Activated T-cell treated with anti-CD3 and anti-CD28 coated beads, Interleukin-2, amount 50 U/mL, for 72 hours (primary cell): ENCODE data around the gene INSC. TPM values are rescaled to one million over a fixed set of nuclear protein-coding genes. Genes with fewer than 3 reads are reported as not detected.

Experiments used
- ATAC-seq, 2 donors: fragments of 150-1000 bp; cut with Tn5 transposase; replicated peaks in 1 of 2; 2 replicates each; pipeline ENCODE4 v1.10.0; 2021; ENCODE audit warnings: moderate library complexity in 2 of 2, mild to moderate bottlenecking in 1 of 2
- DNase-seq, 2 donors: peaks; one replicate each; pipeline ENCODE4 v3.0.0; 2021 to 2022; ENCODE audit warnings: mixed read lengths in 1 of 2
- H3K27ac Mint-ChIP-seq: one replicate; pipeline ENCODE4 v1.8.0; 2022; ENCODE audit warnings: mild to moderate bottlenecking, moderate library complexity, mixed read lengths
- H3K27me3 Mint-ChIP-seq: one replicate; pipeline ENCODE4 v1.8.0; 2022; ENCODE audit warnings: low read depth, mixed read lengths
- H3K36me3 Mint-ChIP-seq, 2 donors: one replicate each; pipeline ENCODE4 v1.8.0; 2022; ENCODE audit warnings: mixed read lengths in 2 of 2, mild to moderate bottlenecking in 1 of 2; ENCODE audit not compliant: insufficient read depth in 2 of 2
- H3K4me1 Mint-ChIP-seq: one replicate; pipeline ENCODE4 v1.8.0; 2022; ENCODE audit warnings: low read depth, mixed read lengths
- H3K4me3 Mint-ChIP-seq, 2 donors: one replicate each; pipeline ENCODE4 v1.8.0; 2022; ENCODE audit warnings: mild to moderate bottlenecking in 2 of 2, mixed read lengths in 2 of 2, moderate library complexity in 2 of 2
- H3K9me3 Mint-ChIP-seq, 2 donors: one replicate each; pipeline ENCODE4 v1.8.0; 2022; ENCODE audit warnings: mixed read lengths in 2 of 2
- total RNA-seq, 2 donors: library from RNA; stranded (reverse); gene quantifications; one replicate each; pipeline ENCODE4 v1.2.3, GENCODE V29; 2022

The INSC gene
- total RNA-seq, 2 donors from 2014 or later: 0.96 to 3.1 TPM

DNA sequence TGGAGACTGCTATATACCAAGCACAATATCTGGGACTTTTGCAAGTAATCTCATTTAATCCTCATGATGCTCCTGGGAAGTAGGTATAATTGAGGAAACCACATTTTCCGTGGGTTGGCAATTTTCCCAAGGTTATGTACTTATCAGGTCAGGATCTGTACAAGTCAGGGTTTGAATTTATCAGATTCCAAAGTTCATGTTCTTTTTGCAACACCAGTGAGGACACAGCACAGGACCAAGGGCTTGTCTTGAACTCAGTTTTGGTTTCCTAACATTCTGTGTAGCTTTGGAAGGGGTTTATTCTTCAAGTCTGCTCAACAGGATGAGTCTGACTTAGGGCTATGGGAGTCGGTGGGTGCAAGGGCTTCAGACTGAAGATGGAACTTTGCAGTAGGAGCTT is 30.4 kb downstream of the INSC start:
- H3K4me3 Mint-ChIP-seq: no peak overlapping the region
- H3K27me3 Mint-ChIP-seq: peaks cover 10% of the 10 kb centered on the region
- H3K36me3 Mint-ChIP-seq: no peaks in the 10 kb centered on the region
- DNase-seq (no peak), ATAC-seq (no peak)
- no peaks in the 10 kb centered on the region for H3K9me3 Mint-ChIP-seq
- H3K27ac Mint-ChIP-seq: no peak overlapping the region
- H3K4me1 Mint-ChIP-seq: no peaks in the 10 kb centered on the region

DNA sequence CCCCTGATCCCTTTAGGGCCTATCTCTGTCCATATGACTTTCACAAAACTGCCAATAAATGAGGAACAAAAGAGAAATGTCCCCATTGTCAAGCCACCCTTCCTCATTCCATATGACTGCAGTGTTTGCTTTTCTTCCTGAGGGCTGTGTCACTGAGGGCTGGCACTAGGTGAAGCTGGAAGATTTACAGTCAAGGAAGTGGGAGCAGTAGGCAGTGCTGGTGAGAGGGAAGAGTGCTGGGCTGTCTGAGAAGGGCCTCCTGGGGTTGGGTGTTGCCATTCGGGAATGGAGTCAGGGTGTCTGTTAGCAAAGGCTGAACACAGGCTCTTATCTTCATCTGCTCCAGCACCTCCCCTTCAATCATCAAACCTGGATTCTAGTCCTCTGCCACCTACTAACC is 30.9 kb downstream of the INSC start:
- H3K27me3 Mint-ChIP-seq: peaks cover 10% of the 10 kb centered on the region
- no peak for DNase-seq
- H3K9me3 Mint-ChIP-seq: no peaks in the 10 kb centered on the region
- no peak overlapping the region for H3K27ac Mint-ChIP-seq
- H3K4me3 Mint-ChIP-seq: no peak overlapping the region
- no peaks in the 10 kb centered on the region for H3K36me3 Mint-ChIP-seq
- H3K4me1 Mint-ChIP-seq: no peaks in the 10 kb centered on the region
- ATAC-seq: no peak

DNA sequence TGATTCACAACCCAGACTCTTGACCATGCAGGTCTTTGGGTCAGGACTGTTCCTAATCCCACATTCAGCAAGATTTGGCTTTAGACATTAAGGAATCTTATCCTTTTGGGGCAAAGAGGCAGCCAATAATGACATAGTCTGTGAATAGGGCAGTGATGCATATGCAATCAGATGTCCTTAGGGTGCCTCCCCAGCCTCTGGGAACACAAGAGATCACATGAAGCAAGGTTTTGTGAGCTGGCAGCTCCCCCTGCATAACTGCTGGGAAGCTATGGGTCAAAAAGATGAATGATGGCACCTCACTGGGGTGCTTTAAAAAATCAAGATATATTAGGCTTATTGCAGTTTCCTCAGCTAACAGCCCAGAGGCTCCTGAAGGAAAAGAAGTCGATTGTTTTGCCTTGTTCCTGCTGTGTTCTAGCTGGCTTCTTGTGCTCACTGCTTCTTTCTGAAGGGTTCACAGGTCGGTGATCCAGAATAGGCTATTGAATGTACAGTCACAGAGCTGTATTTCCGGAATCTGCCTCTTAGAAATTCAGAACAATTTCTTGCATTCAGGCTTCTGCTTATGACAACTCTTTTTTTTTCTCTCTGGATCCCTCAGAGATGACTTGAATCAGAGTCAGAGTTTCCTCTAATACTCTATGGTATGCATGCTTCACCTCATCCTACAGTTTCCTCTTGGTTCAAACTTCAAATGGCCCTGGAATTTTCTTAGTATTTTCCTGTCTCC is 31.7 kb downstream of the INSC start:
- no peak overlapping the region for H3K27ac Mint-ChIP-seq
- H3K9me3 Mint-ChIP-seq: no peaks in the 10 kb centered on the region
- H3K27me3 Mint-ChIP-seq: peaks cover 10% of the 10 kb centered on the region
- no peaks in the 10 kb centered on the region for H3K4me1 Mint-ChIP-seq
- no peak overlapping the region for H3K4me3 Mint-ChIP-seq
- no peaks in the 10 kb centered on the region for H3K36me3 Mint-ChIP-seq
- DNase-seq: no peak
- ATAC-seq: no peak

DNA sequence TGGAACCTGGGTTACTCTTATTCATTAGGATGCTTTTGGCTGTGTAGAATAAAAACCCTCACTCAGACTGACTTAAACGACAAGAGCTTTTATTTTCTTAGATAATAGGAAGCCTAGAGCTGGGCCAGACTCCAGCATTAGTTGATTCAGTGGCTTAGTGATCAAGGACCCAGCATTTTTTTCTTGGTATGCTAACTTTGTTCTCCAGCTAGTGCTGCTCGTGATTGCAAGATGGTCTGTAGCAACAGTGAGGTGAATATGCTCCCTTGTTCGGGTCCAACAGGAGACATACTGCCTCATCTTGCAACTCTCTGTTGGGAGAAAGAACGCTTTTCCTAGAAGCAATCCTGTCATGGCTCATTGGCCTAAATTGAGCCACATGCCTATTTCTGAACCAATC is 33.4 kb downstream of the INSC start:
- DNase-seq (no peak), ATAC-seq (no peak)
- no peaks in the 10 kb centered on the region for H3K36me3 Mint-ChIP-seq
- no peaks in the 10 kb centered on the region for H3K9me3 Mint-ChIP-seq
- no peaks in the 10 kb centered on the region for H3K4me1 Mint-ChIP-seq
- H3K27ac Mint-ChIP-seq: no peak overlapping the region
- H3K4me3 Mint-ChIP-seq: no peak overlapping the region
- H3K27me3 Mint-ChIP-seq: peaks cover 10% of the 10 kb centered on the region

DNA sequence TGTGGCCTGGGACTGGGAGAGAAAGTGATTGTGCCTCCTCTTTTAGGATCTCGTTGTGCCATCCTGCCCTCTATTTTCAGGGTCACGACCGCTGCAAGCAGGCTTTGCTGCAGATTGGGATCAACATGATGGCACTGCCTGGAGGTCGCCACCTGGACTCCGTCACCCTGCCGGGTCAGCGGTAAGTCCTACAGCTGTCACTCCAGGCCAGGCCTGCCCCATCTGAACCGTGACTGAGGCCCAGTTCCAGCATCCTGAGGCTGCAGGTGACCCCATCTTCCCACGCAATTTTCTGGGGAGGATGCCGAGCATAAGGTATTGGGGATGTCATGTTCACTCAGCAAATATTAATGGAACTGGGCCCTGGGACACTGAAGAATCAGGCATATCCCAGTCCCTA is 34.3 kb downstream of the INSC start:
- H3K27me3 Mint-ChIP-seq: peaks cover 10% of the 10 kb centered on the region
- H3K9me3 Mint-ChIP-seq: no peaks in the 10 kb centered on the region
- no peak overlapping the region for H3K27ac Mint-ChIP-seq
- ATAC-seq (no peak), DNase-seq (no peak)
- H3K36me3 Mint-ChIP-seq: no peaks in the 10 kb centered on the region
- H3K4me1 Mint-ChIP-seq: no peaks in the 10 kb centered on the region
- no peak overlapping the region for H3K4me3 Mint-ChIP-seq

DNA sequence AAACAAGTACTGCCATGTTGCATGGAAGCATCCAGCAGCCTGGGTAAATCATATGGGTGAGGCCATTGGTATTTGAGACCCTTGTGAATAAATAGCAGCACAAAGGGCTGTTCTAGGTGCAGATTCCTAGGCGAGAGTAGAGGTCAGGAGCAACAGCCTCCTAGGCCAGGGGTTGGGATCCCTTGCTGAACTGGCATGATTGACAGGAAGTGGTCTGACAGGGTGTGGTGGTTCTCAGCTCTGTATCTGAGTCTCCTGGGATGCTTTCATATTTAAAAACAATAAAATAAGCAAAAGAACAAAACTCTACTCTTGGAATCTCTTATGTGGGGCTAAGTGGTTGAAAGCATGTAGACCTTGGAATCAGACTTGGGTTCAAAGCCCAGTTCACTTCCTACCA is 35.8 kb downstream of the INSC start:
- H3K9me3 Mint-ChIP-seq: no peaks in the 10 kb centered on the region
- H3K4me1 Mint-ChIP-seq: no peaks in the 10 kb centered on the region
- no peak overlapping the region for H3K4me3 Mint-ChIP-seq
- ATAC-seq (no peak), DNase-seq (no peak)
- no peak overlapping the region for H3K27ac Mint-ChIP-seq
- H3K36me3 Mint-ChIP-seq: no peaks in the 10 kb centered on the region
- H3K27me3 Mint-ChIP-seq: peaks cover 10% of the 10 kb centered on the region

DNA sequence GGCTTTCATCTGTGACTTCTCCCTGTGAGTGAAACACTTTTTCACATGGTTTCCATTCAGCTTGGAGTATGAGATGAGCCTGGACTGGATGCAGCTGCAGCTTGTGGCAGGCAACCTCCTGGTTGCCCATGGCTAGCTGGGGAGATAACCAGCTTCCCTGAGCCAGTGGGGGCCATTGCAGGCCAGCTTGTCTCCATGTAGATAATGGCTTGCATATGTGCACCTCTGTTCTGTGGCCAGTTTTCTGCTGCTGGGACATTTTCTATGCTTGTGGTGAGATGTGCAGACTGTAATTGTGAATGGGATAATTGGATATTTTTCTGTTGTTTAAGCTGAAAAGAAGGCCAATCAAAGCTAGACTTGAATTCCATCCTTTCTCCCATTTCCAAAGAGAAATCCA is 38.5 kb downstream of the INSC start:
- ATAC-seq: no peak

DNA sequence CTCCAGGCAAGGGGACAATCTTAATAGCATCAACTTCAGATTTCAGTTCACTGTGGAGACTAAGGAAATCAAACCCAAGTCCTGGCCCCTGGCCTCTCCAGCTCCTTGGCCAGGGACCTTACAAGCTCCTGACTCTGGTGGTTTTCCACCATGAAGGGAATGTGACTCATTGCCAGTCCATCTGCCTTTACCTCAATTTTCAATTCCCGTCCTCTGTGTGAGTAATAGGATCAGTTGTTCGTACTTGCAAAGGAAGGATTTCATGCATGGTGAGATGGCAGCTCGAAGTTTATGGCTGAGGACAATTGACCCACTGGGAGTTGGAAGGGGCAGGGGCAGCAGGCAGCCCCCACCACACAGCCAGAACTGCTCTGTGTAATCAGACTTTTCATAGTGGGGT is 42.5 kb downstream of the INSC start:
- no peak for DNase-seq
- H3K4me3 Mint-ChIP-seq: no peak overlapping the region
- peaks cover 7% of the 10 kb centered on the region for H3K27me3 Mint-ChIP-seq
- ATAC-seq: no peak
- H3K4me1 Mint-ChIP-seq: no peaks in the 10 kb centered on the region
- no peaks in the 10 kb centered on the region for H3K9me3 Mint-ChIP-seq
- H3K27ac Mint-ChIP-seq: no peak overlapping the region
- H3K36me3 Mint-ChIP-seq: no peaks in the 10 kb centered on the region

More for the DNA sequence above, 38.5 kb downstream of the INSC start:
- H3K4me3 Mint-ChIP-seq: no peak overlapping the region
- no peaks in the 10 kb centered on the region for H3K9me3 Mint-ChIP-seq
- no peaks in the 10 kb centered on the region for H3K36me3 Mint-ChIP-seq
- no peak overlapping the region for H3K27ac Mint-ChIP-seq
- H3K4me1 Mint-ChIP-seq: no peaks in the 10 kb centered on the region
- no peaks in the 10 kb centered on the region for H3K27me3 Mint-ChIP-seq
- DNase-seq: no peak

DNA sequence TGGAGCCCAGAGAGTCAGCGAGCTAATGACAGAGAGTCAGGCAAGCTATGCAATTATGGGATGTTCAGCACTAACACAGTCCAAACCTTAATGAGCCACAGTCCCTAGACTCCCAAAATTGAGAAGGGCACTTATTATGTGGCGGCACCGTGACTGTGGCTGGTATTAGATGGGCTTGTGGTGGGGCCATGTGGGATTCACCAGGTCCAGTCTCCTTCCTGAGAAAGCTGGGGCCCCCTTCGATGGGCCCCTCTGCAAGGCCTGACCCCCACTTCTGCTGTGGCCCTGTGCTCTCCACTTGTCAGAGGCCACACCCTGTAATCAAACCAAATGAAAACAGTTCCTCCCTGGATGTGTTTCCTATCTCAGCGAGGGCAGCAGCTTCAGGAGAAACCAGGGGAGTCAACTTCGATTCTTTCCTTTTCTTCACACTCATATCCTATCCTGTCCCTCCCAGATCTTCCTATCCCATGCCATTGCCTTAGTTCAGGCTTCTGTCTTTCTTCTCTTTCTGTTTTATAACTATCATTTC is 42.9 kb downstream of the INSC start:
- peaks cover 7% of the 10 kb centered on the region for H3K27me3 Mint-ChIP-seq
- H3K9me3 Mint-ChIP-seq: no peaks in the 10 kb centered on the region
- H3K36me3 Mint-ChIP-seq: no peaks in the 10 kb centered on the region
- no peak for ATAC-seq
- H3K4me3 Mint-ChIP-seq: no peak overlapping the region
- no peaks in the 10 kb centered on the region for H3K4me1 Mint-ChIP-seq
- H3K27ac Mint-ChIP-seq: no peak overlapping the region
- no peak for DNase-seq

DNA sequence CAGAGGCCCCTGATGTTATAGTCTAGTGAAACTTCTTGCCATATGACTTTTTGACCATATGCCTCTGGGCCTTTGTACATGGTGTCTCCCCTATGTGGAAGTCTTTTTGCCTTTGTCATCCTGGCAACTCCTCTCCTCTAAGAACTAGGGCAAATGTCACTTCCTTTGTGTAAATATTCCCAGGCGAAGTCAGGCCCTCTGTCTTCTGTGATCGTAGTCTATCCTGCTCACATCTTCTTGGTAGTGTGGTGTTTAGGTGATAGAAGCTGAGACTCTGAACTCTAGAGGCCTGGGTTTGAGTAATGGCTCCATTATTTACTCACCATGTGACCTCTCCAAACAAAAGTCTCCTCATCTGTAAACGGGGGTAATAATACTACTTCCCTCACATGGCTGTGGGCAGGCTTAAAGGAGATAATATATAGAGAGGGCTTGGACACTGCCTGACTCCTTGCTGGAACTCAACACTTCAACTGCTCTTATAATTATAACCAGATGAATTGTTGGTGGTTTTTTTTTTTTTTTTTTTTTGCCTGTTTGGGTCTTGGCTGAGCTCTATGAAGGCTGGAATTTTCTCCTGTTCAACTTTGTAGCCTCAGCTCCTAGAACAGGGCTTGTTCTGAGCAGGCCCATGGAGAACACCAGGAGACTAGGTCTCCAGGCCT is 43.8 kb downstream of the INSC start:
- Mint-ChIP-seq H3K4me1 (no peaks in the 10 kb centered on the region), H3K27ac (no peak overlapping the region), H3K27me3 (peaks cover 7% of the 10 kb centered on the region), H3K36me3 (no peaks in the 10 kb centered on the region), H3K4me3 (no peak overlapping the region), H3K9me3 (no peaks in the 10 kb centered on the region)
- DNase-seq (no peak), ATAC-seq (no peak)

DNA sequence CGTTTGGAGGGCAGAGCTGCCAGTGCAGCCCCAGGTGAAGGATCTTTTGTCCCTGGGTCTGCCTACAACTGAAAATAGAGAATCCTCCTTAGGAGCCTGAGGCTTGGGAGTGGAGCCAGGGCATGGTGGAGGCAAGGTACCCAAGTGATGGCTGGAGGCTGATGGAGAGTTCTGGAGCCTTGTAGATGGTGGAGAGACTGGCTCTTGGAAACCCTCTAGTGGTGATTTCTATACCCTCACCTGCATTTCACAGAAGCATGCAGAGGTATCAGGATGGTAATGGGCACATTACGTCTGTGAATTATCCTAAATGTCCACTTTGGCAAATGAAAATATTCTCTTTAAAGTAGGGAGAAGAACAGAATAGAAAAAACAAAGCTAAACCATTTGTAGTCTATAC is 44.4 kb downstream of the INSC start:
- peaks cover 13% of the 10 kb centered on the region for H3K27me3 Mint-ChIP-seq
- no peaks in the 10 kb centered on the region for H3K4me1 Mint-ChIP-seq
- H3K4me3 Mint-ChIP-seq: no peak overlapping the region
- no peaks in the 10 kb centered on the region for H3K9me3 Mint-ChIP-seq
- no peaks in the 10 kb centered on the region for H3K36me3 Mint-ChIP-seq
- no peak overlapping the region for H3K27ac Mint-ChIP-seq
- ATAC-seq: no peak
- DNase-seq: no peak

DNA sequence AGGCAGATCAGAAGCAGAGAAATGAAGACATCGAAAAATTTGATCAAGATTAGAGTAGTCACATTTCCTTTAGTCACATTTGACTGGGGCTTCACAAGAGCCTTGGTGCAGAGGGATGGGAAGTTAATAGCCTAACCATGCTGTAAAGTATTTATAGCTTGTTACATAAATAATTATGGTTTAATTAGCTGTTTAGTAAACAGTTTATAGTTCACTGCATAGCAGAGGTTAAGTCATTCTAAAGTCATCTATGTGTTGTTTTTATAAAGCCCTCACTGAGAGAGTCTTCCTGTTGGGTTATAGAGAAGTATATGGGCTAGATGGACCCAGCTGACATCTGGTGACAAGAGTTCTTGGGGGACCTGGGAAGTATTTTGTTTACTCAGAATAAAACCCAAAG is 47.1 kb downstream of the INSC start:
- H3K4me1 Mint-ChIP-seq: no peaks in the 10 kb centered on the region
- ATAC-seq: no peak
- peaks cover 30% of the 10 kb centered on the region for H3K27me3 Mint-ChIP-seq

DNA sequence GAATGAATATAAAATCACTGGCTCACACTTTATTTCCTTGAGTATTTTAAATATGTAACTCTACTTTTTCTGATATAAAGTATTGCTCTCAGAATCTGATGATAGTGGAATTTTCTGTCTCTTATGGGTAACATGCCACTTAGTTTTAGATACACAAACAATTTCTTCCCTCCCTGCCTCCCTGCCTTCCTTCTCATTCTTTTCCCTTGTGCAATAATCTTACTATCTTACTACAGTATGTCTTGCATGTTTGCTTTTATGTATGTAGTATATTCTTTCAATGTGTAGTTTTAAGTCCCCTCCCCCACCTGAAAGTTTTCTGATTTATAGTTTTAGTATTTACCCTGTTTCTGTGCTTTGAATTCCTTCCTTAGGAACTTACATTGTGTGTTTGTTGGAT is 48.4 kb downstream of the INSC start:
- Mint-ChIP-seq H3K9me3 (no peaks in the 10 kb centered on the region), H3K4me3 (no peak overlapping the region), H3K27ac (no peak overlapping the region), H3K4me1 (no peaks in the 10 kb centered on the region), H3K27me3 (peaks cover 30% of the 10 kb centered on the region), H3K36me3 (no peaks in the 10 kb centered on the region)
- ATAC-seq (no peak), DNase-seq (no peak)

More for the DNA sequence above, 47.1 kb downstream of the INSC start:
- H3K27ac Mint-ChIP-seq: no peak overlapping the region
- no peaks in the 10 kb centered on the region for H3K36me3 Mint-ChIP-seq
- no peaks in the 10 kb centered on the region for H3K9me3 Mint-ChIP-seq
- no peak overlapping the region for H3K4me3 Mint-ChIP-seq
- no peak for DNase-seq

DNA sequence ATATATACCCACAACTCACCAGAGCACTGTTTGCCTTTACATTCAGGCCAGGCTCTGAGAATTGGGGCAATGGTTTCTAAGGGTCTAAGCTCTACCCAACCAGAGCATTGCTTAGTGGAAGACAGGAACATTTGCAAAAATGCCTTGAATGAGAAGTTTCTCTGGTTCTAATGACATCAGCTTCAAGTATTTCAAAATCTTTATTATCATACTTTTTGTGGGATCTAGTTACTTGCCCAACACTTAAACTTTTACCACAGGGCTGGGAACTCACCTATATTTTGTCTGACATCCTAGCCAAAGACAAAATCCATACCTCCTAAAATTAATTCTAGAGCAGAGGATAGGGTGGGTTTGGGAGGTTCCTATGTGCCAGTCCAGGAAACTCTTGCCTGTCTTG is 51.5 kb downstream of the INSC start:
- Mint-ChIP-seq H3K36me3 (no peaks in the 10 kb centered on the region), H3K4me3 (no peak overlapping the region), H3K4me1 (no peaks in the 10 kb centered on the region), H3K27me3 (peaks cover 23% of the 10 kb centered on the region), H3K9me3 (no peaks in the 10 kb centered on the region), H3K27ac (no peak overlapping the region)
- DNase-seq (no peak), ATAC-seq (no peak)
